B cell (primary cell): Measurements from ENCODE around the gene IKZF1.

Experiments used
- EZH2 ChIP-seq: IDR thresholded peaks from 2 replicates; pipeline ENCODE4 v1.6.1; 2012; ENCODE audit warnings: borderline replicate concordance, low read depth, mild to moderate bottlenecking, moderate library complexity, low read length; ENCODE audit not compliant: insufficient read depth, poor library complexity, severe bottlenecking
- TF ChIP-seq, protein P1 (sequence below): fragments of 200-600 bp; IDR thresholded peaks from one replicate; pipeline ENCODE4 v1.8.0; 2022; ENCODE audit warnings: antibody characterized with exemption, mild to moderate bottlenecking

DNA sequence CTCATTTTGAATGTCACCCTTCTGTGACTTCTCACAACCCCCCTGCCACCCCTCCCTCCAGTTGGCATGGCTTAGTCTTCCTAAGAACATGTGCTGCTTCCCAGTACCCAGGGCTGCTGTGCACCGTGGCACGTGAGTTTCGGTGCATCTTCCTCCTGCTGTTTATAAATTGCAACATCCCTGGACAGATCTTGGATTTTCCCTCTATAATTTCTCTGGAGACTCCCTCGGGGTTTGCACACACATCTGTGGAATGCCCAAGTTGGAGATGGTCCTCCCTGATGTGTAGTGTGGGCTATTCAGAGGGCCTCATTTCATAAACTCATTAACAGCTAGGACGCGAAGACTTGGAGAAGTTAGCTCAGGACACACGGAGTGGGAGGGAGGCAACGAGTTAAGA is 52.9 kb downstream of the IKZF1 start:
- TF ChIP-seq, protein P1, sequence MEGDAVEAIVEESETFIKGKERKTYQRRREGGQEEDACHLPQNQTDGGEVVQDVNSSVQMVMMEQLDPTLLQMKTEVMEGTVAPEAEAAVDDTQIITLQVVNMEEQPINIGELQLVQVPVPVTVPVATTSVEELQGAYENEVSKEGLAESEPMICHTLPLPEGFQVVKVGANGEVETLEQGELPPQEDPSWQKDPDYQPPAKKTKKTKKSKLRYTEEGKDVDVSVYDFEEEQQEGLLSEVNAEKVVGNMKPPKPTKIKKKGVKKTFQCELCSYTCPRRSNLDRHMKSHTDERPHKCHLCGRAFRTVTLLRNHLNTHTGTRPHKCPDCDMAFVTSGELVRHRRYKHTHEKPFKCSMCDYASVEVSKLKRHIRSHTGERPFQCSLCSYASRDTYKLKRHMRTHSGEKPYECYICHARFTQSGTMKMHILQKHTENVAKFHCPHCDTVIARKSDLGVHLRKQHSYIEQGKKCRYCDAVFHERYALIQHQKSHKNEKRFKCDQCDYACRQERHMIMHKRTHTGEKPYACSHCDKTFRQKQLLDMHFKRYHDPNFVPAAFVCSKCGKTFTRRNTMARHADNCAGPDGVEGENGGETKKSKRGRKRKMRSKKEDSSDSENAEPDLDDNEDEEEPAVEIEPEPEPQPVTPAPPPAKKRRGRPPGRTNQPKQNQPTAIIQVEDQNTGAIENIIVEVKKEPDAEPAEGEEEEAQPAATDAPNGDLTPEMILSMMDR = no peak
- TF ChIP-seq EZH2 = no peak
